OCI-LY1 (cell line): ENCODE data around the gene TOR1A.

Source experiments
- CTCF ChIP-seq: fragments of 200-600 bp; sonication (generic), shearing (Covaris generic); IDR thresholded peaks from 2 replicates; pipeline ENCODE4 v1.5.1; 2017; ENCODE audit warnings: mild to moderate bottlenecking, antibody characterized with exemption, low read length, moderate library complexity, mixed read lengths
- EZH2 ChIP-seq: fragments of 200-600 bp; sonication (generic), shearing (Covaris generic); IDR thresholded peaks from 2 replicates; pipeline ENCODE4 v1.8.0; 2017; ENCODE audit warnings: borderline replicate concordance, mixed run types, mild to moderate bottlenecking, antibody characterized with exemption, low read length, moderate library complexity, mixed read lengths

GRCh38 chr9:129802833-129803675, 20.9 kb downstream of the TOR1A start, which contains the start of gene TOR1B:
- TF ChIP-seq CTCF: no peak
- no peak for TF ChIP-seq EZH2
